Subcutaneous abdominal adipose tissue (tissue), 5 donors: ENCODE measurements around the gene THEMIS2.
"Not testable (repeated sequence)": the region's sequence is repeated elsewhere in the genome, so short reads cannot be mapped to it uniquely, and the experiment has no call there.

ENCODE experiments used
- H3K27ac ChIP-seq: one replicate; pipeline ENCODE4 v1.7.0; 2013; ENCODE audit warnings: low read depth, mild to moderate bottlenecking, inconsistent platforms, low read length, moderate library complexity
- H3K27me3 ChIP-seq, 5 donors: one replicate each; pipeline ENCODE4 v1.7.0; 2013; ENCODE audit warnings: low read length in 5 of 5, inconsistent platforms in 1 of 5; ENCODE audit not compliant: control insufficient read depth in 5 of 5, insufficient read depth in 4 of 5
- H3K36me3 ChIP-seq, 5 donors: one replicate each; pipeline ENCODE4 v1.7.0; 2013; ENCODE audit warnings: low read length in 5 of 5; ENCODE audit not compliant: control insufficient read depth in 5 of 5, insufficient read depth in 5 of 5
- H3K4me1 ChIP-seq, 5 donors: one replicate each; pipeline ENCODE4 v1.7.0; 2013; ENCODE audit warnings: low read length in 5 of 5, mild to moderate bottlenecking in 3 of 5, moderate library complexity in 1 of 5; ENCODE audit not compliant: control insufficient read depth in 5 of 5, insufficient read depth in 5 of 5
- H3K4me3 ChIP-seq, 5 donors: one replicate each; pipeline ENCODE4 v1.7.0; 2013; ENCODE audit warnings: low read length in 5 of 5, low read depth in 1 of 5
- H3K9ac ChIP-seq, 5 donors: one replicate each; pipeline ENCODE4 v1.7.0; 2013; ENCODE audit warnings: low read length in 5 of 5, mild to moderate bottlenecking in 4 of 5, moderate library complexity in 3 of 5
- H3K9me3 ChIP-seq, 5 donors: one replicate each; pipeline ENCODE4 v1.7.0; 2013; ENCODE audit warnings: low read length in 5 of 5; ENCODE audit not compliant: control insufficient read depth in 5 of 5
- donor health status: healthy.
- donor health status: healthy.
- donor health status: healthy.
- donor health status: healthy.
- donor health status: healthy.

Gene THEMIS2

GRCh38 chr1:27835501-27835900 is 36.8 kb upstream of the THEMIS2 start:
- peaks cover 0 to 17% (median 15%) of the 10 kb centered on the region in 5 donors for H3K4me1 ChIP-seq
- no peak overlapping the region for H3K4me3 ChIP-seq
- peak overlapping the region in 1 of 5 donors; percentile 32 for H3K9ac ChIP-seq
- no peaks in the 10 kb centered on the region for H3K9me3 ChIP-seq
- H3K27me3 ChIP-seq: no peaks in the 10 kb centered on the region
- H3K27ac ChIP-seq: no peak overlapping the region
- H3K36me3 ChIP-seq: peaks cover 19 to 37% (median 32%) of the 10 kb centered on the region in 5 donors

- Histone ChIP-seq H3K4me1 (no peaks in the 10 kb centered on the region), H3K27ac (no peak overlapping the region), H3K36me3 (peaks cover 24 to 62% (median 55%) of the 10 kb centered on the region in 5 donors), H3K9ac (peak overlapping the region in 1 of 5 donors; percentile 30), H3K27me3 (no peaks in the 10 kb centered on the region), H3K9me3 (no peaks in the 10 kb centered on the region), H3K4me3 (no peak overlapping the region)
Observed at GRCh38 chr1:27849951-27850350, 22.4 kb upstream of the THEMIS2 start.

GRCh38 chr1:27855085-27855484 is 17.3 kb upstream of the THEMIS2 start:
- H3K27ac ChIP-seq: no peak overlapping the region
- peaks cover 1 to 18% (median 13%) of the 10 kb centered on the region in 5 donors for H3K4me1 ChIP-seq
- H3K9me3 ChIP-seq: no peaks in the 10 kb centered on the region
- H3K36me3 ChIP-seq: peaks cover 12 to 18% (median 18%) of the 10 kb centered on the region in 5 donors
- no peak overlapping the region for H3K9ac ChIP-seq
- no peak overlapping the region for H3K4me3 ChIP-seq
- no peaks in the 10 kb centered on the region for H3K27me3 ChIP-seq

GRCh38 chr1:27856561-27857343 is 15.6 kb upstream of the THEMIS2 start:
- H3K36me3 ChIP-seq: peaks cover under 1 to 2% (median 2%) of the 10 kb centered on the region in 5 donors
- no peaks in the 10 kb centered on the region for H3K9me3 ChIP-seq
- H3K4me1 ChIP-seq: peaks cover 1 to 18% (median 13%) of the 10 kb centered on the region in 5 donors
- no peak overlapping the region for H3K27ac ChIP-seq
- no peaks in the 10 kb centered on the region for H3K27me3 ChIP-seq
- H3K4me3 ChIP-seq: no peak overlapping the region
- no peak overlapping the region for H3K9ac ChIP-seq

- not testable (repeated sequence) for H3K9ac ChIP-seq, H3K4me3 ChIP-seq, H3K27me3 ChIP-seq, H3K9me3 ChIP-seq, H3K36me3 ChIP-seq, H3K27ac ChIP-seq
- peaks cover 3 to 25% (median 21%) of the 10 kb centered on the region in 5 donors for H3K4me1 ChIP-seq
Observed at GRCh38 chr1:27857552-27857951, 14.8 kb upstream of the THEMIS2 start.

GRCh38 chr1:27858072-27858948 is 14.0 kb upstream of the THEMIS2 start:
- peak overlapping the region in 3 of 5 donors; percentile 39 to 53 (median 41) for H3K4me3 ChIP-seq
- no peaks in the 10 kb centered on the region for H3K36me3 ChIP-seq
- no peaks in the 10 kb centered on the region for H3K9me3 ChIP-seq
- H3K27ac ChIP-seq: no peak overlapping the region
- H3K9ac ChIP-seq: peak overlapping the region in 3 of 5 donors; percentile 14 to 41 (median 26)
- peaks cover 10 to 32% (median 28%) of the 10 kb centered on the region in 5 donors for H3K4me1 ChIP-seq
- H3K27me3 ChIP-seq: no peaks in the 10 kb centered on the region

- no peak overlapping the region for H3K4me3 ChIP-seq
- peak overlapping the region in 1 of 5 donors; percentile 41 for H3K9ac ChIP-seq
- H3K36me3 ChIP-seq: no peaks in the 10 kb centered on the region
- no peaks in the 10 kb centered on the region for H3K27me3 ChIP-seq
- H3K9me3 ChIP-seq: no peaks in the 10 kb centered on the region
- H3K27ac ChIP-seq: no peak overlapping the region
- H3K4me1 ChIP-seq: peaks cover 10 to 40% (median 33%) of the 10 kb centered on the region in 5 donors
Observed at GRCh38 chr1:27858949-27859576, 13.3 kb upstream of the THEMIS2 start.

- no peaks in the 10 kb centered on the region for H3K27me3 ChIP-seq
- H3K27ac ChIP-seq: no peak overlapping the region
- H3K4me3 ChIP-seq: no peak overlapping the region
- H3K36me3 ChIP-seq: no peaks in the 10 kb centered on the region
- peaks cover 10 to 51% (median 38%) of the 10 kb centered on the region in 5 donors for H3K4me1 ChIP-seq
- H3K9ac ChIP-seq: no peak overlapping the region
- no peaks in the 10 kb centered on the region for H3K9me3 ChIP-seq
Observed at GRCh38 chr1:27861436-27861835, 10.9 kb upstream of the THEMIS2 start.

- Histone ChIP-seq H3K9ac (peak overlapping the region in 4 of 5 donors; percentile 60 to 80 (median 73)), H3K4me3 (peak overlapping the region in 2 of 5 donors; percentile 7 to 54), H3K36me3 (no peaks in the 10 kb centered on the region), H3K4me1 (peaks cover 10 to 52% (median 38%) of the 10 kb centered on the region in 5 donors), H3K27ac (peak overlapping the region; percentile 90), H3K27me3 (no peaks in the 10 kb centered on the region), H3K9me3 (no peaks in the 10 kb centered on the region)
Observed at GRCh38 chr1:27862004-27862403, 10.3 kb upstream of the THEMIS2 start.
